Tibial nerve (tissue), 4 donors: ENCODE measurements around the gene IL21R. TPM values are rescaled to one million over a fixed set of nuclear protein-coding genes. Genes with fewer than 3 reads are reported as not detected.

Experiments
- DNase-seq, 2 donors: peaks; one replicate each; pipeline ENCODE4 v3.0.0-alpha.2; 2019; ENCODE audit warnings: low spot score in 2 of 2
- H3K27ac ChIP-seq, 4 donors: fragments of 200-600 bp; sonication (generic) in 3 of 4; one replicate each; pipeline ENCODE4 v1.5.1; 2017 to 2019; ENCODE audit warnings: mild to moderate bottlenecking in 1 of 4
- H3K27me3 ChIP-seq, 2 donors: fragments of 200-600 bp; sonication (generic) in 1 of 2; one replicate each; pipeline versions ENCODE4 v1.5.1 to v1.6.0; 2017 to 2019
- H3K36me3 ChIP-seq, 3 donors: fragments of 200-600 bp; sonication (generic); one replicate each; pipeline ENCODE4 v1.5.1; 2018 to 2019
- H3K4me1 ChIP-seq, 4 donors: fragments of 200-600 bp; sonication (generic) in 3 of 4; one replicate each; pipeline ENCODE4 v1.5.1; 2017 to 2019
- H3K4me3 ChIP-seq, 4 donors: fragments of 200-600 bp; sonication (generic) in 3 of 4; one replicate each; pipeline ENCODE4 v1.5.1; 2017 to 2019; ENCODE audit warnings: mild to moderate bottlenecking in 1 of 4, moderate library complexity in 1 of 4
- H3K9me3 ChIP-seq, 4 donors: fragments of 200-600 bp; sonication (generic) in 3 of 4; one replicate each; pipeline ENCODE4 v1.5.1; 2017 to 2019
- EP300 ChIP-seq, 2 donors: sonication (generic); formaldehyde crosslinking; IDR thresholded peaks; one replicate each; pipeline ENCODE4 v1.6.1; 2017; ENCODE audit warnings: antibody characterized with exemption in 2 of 2, mild to moderate bottlenecking in 1 of 2
- POLR2A ChIP-seq, 2 donors: fragments of 450-650 bp; IDR thresholded peaks; one replicate each; pipeline ENCODE4 v1.6.1; 2017; ENCODE audit warnings: antibody characterized with exemption in 2 of 2, mild to moderate bottlenecking in 2 of 2, moderate library complexity in 2 of 2
- WGBS, 2 donors: methylation state at CpG; one replicate each; pipeline ENCODE4 v1.1.5; 2018; 5-methylcytosine and 5-hydroxymethylcytosine counted together
- total RNA-seq, 4 donors: library from RNA; depleted of rRNA; stranded (reverse); fragments of >200 nt; gene quantifications; one replicate each; pipeline ENCODE4 v1.1.0, GENCODE V29; 2016
- TF ChIP-seq, protein P1 (sequence below), 5 experiments: fragments of 200-600 bp in 3 of 5; fragments of 450-650 bp in 2 of 5; sonication (generic) in 3 of 5; IDR thresholded peaks; one replicate each; pipeline ENCODE4 v1.5.1; 2016 to 2019; ENCODE audit warnings: antibody characterized with exemption in 5 of 5, mild to moderate bottlenecking in 3 of 5, moderate library complexity in 2 of 5

IL21R gene
- total RNA-seq, 4 donors from 2014 or later, result 0.21 to 1.2 TPM; not detected in 2

DNA sequence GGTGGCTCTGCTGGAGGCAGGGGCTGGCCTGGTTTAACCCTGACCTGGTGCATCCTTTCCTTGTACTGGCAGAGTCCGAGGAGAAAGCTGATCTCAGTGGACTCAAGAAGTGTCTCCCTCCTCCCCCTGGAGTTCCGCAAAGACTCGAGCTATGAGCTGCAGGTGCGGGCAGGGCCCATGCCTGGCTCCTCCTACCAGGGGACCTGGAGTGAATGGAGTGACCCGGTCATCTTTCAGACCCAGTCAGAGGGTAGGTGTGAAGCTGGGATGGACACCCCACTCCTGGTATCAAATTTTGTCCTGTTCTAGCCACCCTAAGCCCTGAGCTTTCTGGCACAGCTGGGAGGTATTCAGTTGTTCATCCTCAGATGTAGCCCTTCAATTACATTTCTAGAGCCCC is 42.5 kb downstream of the IL21R start:
- WGBS, 2 donors, result 88 to 98% methylated on average over 4 to 5 of the region's 5 CpGs
- Histone ChIP-seq H3K4me3 (no peak overlapping the region), H3K36me3 (peaks cover 0 to 13% (median 0%) of the 10 kb centered on the region in 3 donors), H3K9me3 (peaks cover 0 to 41% (median 0%) of the 10 kb centered on the region in 4 donors), H3K27me3 (peaks cover 0 to 22% of the 10 kb centered on the region in 2 donors), H3K4me1 (no peaks in the 10 kb centered on the region), H3K27ac (no peak overlapping the region)
- TF ChIP-seq POLR2A (IDR thresholded peaks at IDR 0.05), result no peak
- TF ChIP-seq, protein P1, sequence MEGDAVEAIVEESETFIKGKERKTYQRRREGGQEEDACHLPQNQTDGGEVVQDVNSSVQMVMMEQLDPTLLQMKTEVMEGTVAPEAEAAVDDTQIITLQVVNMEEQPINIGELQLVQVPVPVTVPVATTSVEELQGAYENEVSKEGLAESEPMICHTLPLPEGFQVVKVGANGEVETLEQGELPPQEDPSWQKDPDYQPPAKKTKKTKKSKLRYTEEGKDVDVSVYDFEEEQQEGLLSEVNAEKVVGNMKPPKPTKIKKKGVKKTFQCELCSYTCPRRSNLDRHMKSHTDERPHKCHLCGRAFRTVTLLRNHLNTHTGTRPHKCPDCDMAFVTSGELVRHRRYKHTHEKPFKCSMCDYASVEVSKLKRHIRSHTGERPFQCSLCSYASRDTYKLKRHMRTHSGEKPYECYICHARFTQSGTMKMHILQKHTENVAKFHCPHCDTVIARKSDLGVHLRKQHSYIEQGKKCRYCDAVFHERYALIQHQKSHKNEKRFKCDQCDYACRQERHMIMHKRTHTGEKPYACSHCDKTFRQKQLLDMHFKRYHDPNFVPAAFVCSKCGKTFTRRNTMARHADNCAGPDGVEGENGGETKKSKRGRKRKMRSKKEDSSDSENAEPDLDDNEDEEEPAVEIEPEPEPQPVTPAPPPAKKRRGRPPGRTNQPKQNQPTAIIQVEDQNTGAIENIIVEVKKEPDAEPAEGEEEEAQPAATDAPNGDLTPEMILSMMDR (IDR thresholded peaks at IDR 0.05), result no peak
- no peak for TF ChIP-seq EP300 (IDR thresholded peaks at IDR 0.05)
- no peak for DNase-seq

DNA sequence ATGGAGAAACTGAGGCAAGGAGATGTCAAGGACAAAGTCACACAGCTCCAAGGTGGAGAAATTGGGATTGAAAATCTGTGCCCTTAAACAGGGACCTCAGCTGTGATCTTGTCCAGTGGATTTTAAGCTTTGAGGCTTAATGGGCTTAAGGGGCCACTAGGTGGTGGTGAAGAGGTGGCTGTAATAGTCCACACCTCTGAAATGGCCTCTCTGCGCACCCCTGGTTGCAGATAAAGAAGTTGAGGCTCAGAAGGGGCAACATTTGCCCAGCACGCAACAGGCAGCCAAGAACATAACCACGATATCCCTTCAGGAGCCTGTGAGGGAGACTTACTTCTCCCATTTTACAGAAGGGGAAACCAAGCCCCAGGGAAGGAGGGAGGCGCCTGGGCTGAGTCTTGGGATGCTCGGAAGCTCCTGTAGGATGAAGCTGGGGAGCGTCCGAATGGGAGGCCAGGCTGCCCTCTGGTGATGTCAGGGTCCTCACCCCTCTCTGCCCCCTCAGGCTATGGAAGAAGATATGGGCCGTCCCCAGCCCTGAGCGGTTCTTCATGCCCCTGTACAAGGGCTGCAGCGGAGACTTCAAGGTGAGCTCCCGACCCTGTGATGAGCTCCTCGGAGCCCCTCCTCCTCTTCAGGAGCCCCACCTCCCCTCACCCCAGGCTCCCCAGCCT is 43.7 kb downstream of the IL21R start:
- TF ChIP-seq, protein P1 (IDR thresholded peaks at IDR 0.05), result no peak
- TF ChIP-seq POLR2A (IDR thresholded peaks at IDR 0.05) (no peak), EP300 (IDR thresholded peaks at IDR 0.05) (no peak)
- H3K4me1 ChIP-seq, result peaks cover 0 to 9% (median 3%) of the 10 kb centered on the region in 4 donors
- peaks cover 0 to 34% of the 10 kb centered on the region in 2 donors for H3K27me3 ChIP-seq
- H3K36me3 ChIP-seq, result peaks cover 0 to 13% (median 0%) of the 10 kb centered on the region in 3 donors
- H3K9me3 ChIP-seq, result peaks cover 0 to 41% (median 0%) of the 10 kb centered on the region in 4 donors
- DNase-seq, result no peak
- no peak overlapping the region for H3K4me3 ChIP-seq
- WGBS, 2 donors, result 90 to 94% methylated on average over 11 to 12 of the region's 12 CpGs
- no peak overlapping the region for H3K27ac ChIP-seq

DNA sequence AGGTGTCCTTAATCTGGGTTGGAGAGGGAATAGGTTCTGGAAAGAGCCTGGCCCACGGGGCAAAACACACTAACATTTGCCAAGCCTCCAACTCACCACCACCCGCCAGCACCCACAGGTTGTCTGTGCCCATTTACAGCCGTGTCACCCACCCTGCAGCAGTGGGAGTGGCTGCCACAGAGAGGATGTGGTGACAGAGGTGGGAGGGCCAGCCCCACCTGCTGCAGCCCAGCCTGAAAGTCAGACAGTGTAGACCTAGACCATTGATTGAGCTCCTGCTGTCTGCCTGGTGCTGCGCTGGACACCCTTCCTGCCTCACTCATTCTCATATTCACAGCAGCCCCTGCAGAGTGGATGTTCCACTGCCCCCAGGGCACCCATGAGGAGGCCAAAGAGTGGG is 44.7 kb downstream of the IL21R start:
- WGBS, 2 donors, result 76 to 89% methylated on average over 3 to 4 of the region's 4 CpGs
- Histone ChIP-seq H3K27me3 (peaks cover 0 to 43% of the 10 kb centered on the region in 2 donors), H3K9me3 (peaks cover 0 to 41% (median 0%) of the 10 kb centered on the region in 4 donors)

DNA sequence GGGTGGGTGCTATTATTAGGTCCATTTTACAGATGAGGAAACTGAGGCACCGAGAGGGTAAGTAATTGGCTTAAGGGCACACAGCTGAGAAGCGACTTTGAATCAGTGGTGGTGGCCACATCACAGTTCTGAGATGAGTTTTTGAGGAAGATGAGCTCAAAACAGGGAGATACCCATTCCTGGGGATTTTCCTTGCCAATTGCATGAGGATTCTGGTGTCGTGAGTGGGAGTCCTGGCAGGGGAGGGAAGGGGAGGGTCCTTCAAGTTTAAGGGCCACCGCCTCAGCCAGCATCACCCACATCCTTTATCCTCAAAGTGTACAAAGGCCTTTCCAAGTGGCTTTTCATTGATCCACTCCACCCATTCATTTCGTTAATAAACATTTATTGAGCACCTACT is 45.3 kb downstream of the IL21R start:
- peaks cover 0 to 43% of the 10 kb centered on the region in 2 donors for H3K27me3 ChIP-seq
- H3K36me3 ChIP-seq, result peaks cover 0 to 13% (median 0%) of the 10 kb centered on the region in 3 donors
- H3K27ac ChIP-seq, result no peak overlapping the region
- 78 to 92% methylated on average over 5 of the region's 5 CpGs for WGBS, 2 donors
- no peak for DNase-seq
- peaks cover 0 to 11% (median 3%) of the 10 kb centered on the region in 4 donors for H3K4me1 ChIP-seq
- TF ChIP-seq EP300 (IDR thresholded peaks at IDR 0.05) (no peak), POLR2A (IDR thresholded peaks at IDR 0.05) (no peak)
- TF ChIP-seq, protein P1 (IDR thresholded peaks at IDR 0.05), result no peak
- H3K4me3 ChIP-seq, result no peak overlapping the region
- peaks cover 0 to 41% (median 0%) of the 10 kb centered on the region in 4 donors for H3K9me3 ChIP-seq

More for the DNA sequence above, 44.7 kb downstream of the IL21R start:
- TF ChIP-seq POLR2A (IDR thresholded peaks at IDR 0.05) (no peak), EP300 (IDR thresholded peaks at IDR 0.05) (no peak)
- TF ChIP-seq, protein P1 (IDR thresholded peaks at IDR 0.05), result no peak
- Histone ChIP-seq H3K4me1 (peaks cover 0 to 11% (median 3%) of the 10 kb centered on the region in 4 donors), H3K4me3 (no peak overlapping the region), H3K27ac (no peak overlapping the region), H3K36me3 (peaks cover 0 to 13% (median 0%) of the 10 kb centered on the region in 3 donors)
- DNase-seq, result no peak
